Heart left ventricle (tissue), 13 donors: ENCODE results near the gene MVB12A.

Source experiments
- POLR2A ChIP-seq, 2 donors: fragments of 450-650 bp; IDR thresholded peaks; one replicate each; pipeline ENCODE4 v1.6.1; 2017; ENCODE audit warnings: antibody characterized with exemption in 2 of 2, mild to moderate bottlenecking in 2 of 2, moderate library complexity in 2 of 2
- TF ChIP-seq, protein P1 (sequence below), 12 donors: fragments of 200-600 bp; sonication (generic) in 4 of 12; IDR thresholded peaks; one replicate each; pipeline versions ENCODE4 v1.5.0 to v1.8.0; 2018 to 2022; ENCODE audit warnings: antibody characterized with exemption in 12 of 12, mild to moderate bottlenecking in 5 of 12
- donor health status: ischemic (EF 13 %, LVEDD 7.1; RV severe dilation, severe dysfunction).
- donor health status: DM: no; HTN: yes; CAD: no.
- donor health status: DM: no; HTN: no; CAD: no.
- donor health status: ischemic (EF 25% LVEDD 6.9; RV normal size, moderate dysfunction).
- donor health status: ischemic (EF 25% LVEDD 5.7; RV mildly dilated, moderate dysfunction).
- donor health status: ischemic (EF 35%, LVEDD 5.7; RV mildly dilated, moderate dysfunction).
- donor health status: nonischemic (EF 11% LVEDD 7.7; RV severe dilation, severe dysfunction).
- donor health status: DM: yes; HTN: yes; CAD: no.
- donor health status: PGD.
- donor health status: ischemic (EF 29% LVEDD 5.4; RV normal size, mild dysfunction).
- donor health status: nonischemic (EF 23%, LVEDD 6.1; RV moderate dilation, normal function).

DNA sequence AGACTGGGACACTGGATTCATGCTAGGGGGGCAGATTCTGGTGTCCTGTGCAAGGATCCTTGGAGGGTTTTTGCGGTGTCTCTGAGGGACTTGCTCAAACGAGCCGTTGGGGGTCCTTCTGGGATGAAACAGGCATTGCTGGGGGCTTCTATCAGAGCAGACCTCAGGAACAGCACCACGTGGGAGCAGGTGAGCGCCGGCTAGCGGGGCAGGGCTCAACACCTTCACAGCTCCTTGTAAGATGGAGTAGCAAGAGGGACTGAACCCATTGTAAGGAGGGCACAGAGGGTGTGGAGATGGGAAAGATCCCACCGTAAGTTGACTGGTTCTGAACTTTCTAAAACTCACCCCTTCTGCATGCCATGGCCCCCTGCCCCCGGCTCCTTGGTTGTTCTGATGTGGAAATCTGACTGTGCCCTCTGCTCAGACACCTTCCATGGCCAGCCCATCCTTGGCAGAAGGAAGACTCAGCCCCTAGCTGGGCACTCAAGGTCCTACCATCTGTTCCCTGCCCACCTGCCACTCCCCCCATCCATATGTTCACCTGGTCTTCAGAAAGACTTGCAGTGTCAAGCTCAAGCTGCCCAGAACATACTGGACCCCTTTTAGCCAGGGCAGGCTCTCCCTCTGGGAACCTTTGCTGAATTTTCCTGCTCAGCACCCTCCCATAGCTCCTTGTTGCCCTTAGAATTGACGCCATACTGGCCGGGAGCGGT, 51.7 kb downstream of the MVB12A start:
- TF ChIP-seq, protein P1, sequence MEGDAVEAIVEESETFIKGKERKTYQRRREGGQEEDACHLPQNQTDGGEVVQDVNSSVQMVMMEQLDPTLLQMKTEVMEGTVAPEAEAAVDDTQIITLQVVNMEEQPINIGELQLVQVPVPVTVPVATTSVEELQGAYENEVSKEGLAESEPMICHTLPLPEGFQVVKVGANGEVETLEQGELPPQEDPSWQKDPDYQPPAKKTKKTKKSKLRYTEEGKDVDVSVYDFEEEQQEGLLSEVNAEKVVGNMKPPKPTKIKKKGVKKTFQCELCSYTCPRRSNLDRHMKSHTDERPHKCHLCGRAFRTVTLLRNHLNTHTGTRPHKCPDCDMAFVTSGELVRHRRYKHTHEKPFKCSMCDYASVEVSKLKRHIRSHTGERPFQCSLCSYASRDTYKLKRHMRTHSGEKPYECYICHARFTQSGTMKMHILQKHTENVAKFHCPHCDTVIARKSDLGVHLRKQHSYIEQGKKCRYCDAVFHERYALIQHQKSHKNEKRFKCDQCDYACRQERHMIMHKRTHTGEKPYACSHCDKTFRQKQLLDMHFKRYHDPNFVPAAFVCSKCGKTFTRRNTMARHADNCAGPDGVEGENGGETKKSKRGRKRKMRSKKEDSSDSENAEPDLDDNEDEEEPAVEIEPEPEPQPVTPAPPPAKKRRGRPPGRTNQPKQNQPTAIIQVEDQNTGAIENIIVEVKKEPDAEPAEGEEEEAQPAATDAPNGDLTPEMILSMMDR (IDR thresholded peaks at IDR 0.05), result no peak
- TF ChIP-seq POLR2A (IDR thresholded peaks at IDR 0.05), result no peak
